K562 (cell line): ENCODE results near the gene HOXA9. TPM values are rescaled to one million over a fixed set of nuclear protein-coding genes. Genes with fewer than 3 reads are reported as not detected.

Experiments
- ATAC-seq: fragments of 200-7000 bp; cut with Tn5 transposase; 3 replicates; pipeline ENCODE4 v1.9.1; 2020; ENCODE audit warnings: moderate library complexity
- BruUV-seq: library from RNA; stranded (reverse); fragments of 400-500 nt; replicated peaks from 2 replicates; lab custom pipeline; 2021; lab: Mats Ljungman, UMichigan
- CTCF ChIA-PET: fragments of 300-600 bp; formaldehyde crosslinking; extraction: SDS; loops from one replicate; lab custom pipeline; 2021; ENCODE audit warnings: low intra/inter-chr PET ratio; lab: Yijun Ruan, JAX
- POLR2A ChIA-PET: fragments of 300-600, 350-650 bp; sonication (Branson Sonifier 250); formaldehyde crosslinking; extraction: SDS; loops from one replicate; lab custom pipeline; 2021; ENCODE audit warnings: antibody characterized with exemption, inconsistent platforms; lab: Yijun Ruan, JAX
- DNase-seq, 4 experiments: peaks; one replicate each; pipeline versions ENCODE4 v3.0.0 to v3.0.0-alpha.2; 2011 to 2018; ENCODE audit warnings: low spot score in 3 of 4, mixed read lengths in 3 of 4; ENCODE audit errors: extremely low read depth in 1 of 4
- FAIRE-seq: peaks from 2 replicates; lab custom pipeline; 2011; peaks lifted over from hg19 to GRCh38; lab: Jason Lieb, UNC
- H2AFZ ChIP-seq: 2 replicates; pipeline ENCODE4 v1.6.0; 2011; ENCODE audit warnings: low read depth, low read length, control low read depth, inconsistent platforms
- H3K27ac ChIP-seq: fragments of 200-600 bp; 3 replicates; pipeline ENCODE4 v1.8.0; 2011; ENCODE audit warnings: low read depth, mild to moderate bottlenecking, control low read depth, inconsistent platforms, low read length, moderate library complexity, mixed read lengths; ENCODE audit errors: extremely low read depth
- H3K27me3 ChIP-seq, 2 experiments: fragments of 300-600 bp in 1 of 2; 2 replicates in 1 of 2; 3 replicates in 1 of 2; pipeline versions ENCODE4 v1.6.0 to v1.8.0; 2011; ENCODE audit warnings: inconsistent platforms in 2 of 2, low read length in 2 of 2, mild to moderate bottlenecking in 1 of 2, mixed read lengths in 1 of 2, moderate library complexity in 1 of 2; ENCODE audit not compliant: control insufficient read depth in 2 of 2, insufficient read depth in 2 of 2
- H3K36me3 ChIP-seq: fragments of 300-600 bp; 3 replicates; pipeline ENCODE4 v1.8.0; 2011; ENCODE audit warnings: mild to moderate bottlenecking, low read length, inconsistent platforms; ENCODE audit not compliant: control insufficient read depth, insufficient read depth
- H3K4me1 ChIP-seq, 2 experiments: fragments of 200-600 bp in 1 of 2; replicated peaks in 1 of 2; 2 replicates in 1 of 2; 3 replicates in 1 of 2; pipeline versions ENCODE4 v1.5.1 to v1.8.0; 2011; ENCODE audit warnings: inconsistent platforms in 2 of 2, low read length in 2 of 2, mild to moderate bottlenecking in 1 of 2, mixed read lengths in 1 of 2, moderate library complexity in 1 of 2; ENCODE audit not compliant: control insufficient read depth in 2 of 2, insufficient read depth in 2 of 2
- H3K4me2 ChIP-seq: 2 replicates; pipeline ENCODE4 v1.6.1; 2011; ENCODE audit warnings: low read length, control low read depth, inconsistent platforms, mixed read lengths; ENCODE audit not compliant: insufficient read depth
- H3K4me3 ChIP-seq: fragments of 200-600 bp; sonication (generic), shearing (Covaris generic); 2 replicates; pipeline ENCODE4 v1.5.1; 2016; ENCODE audit warnings: control low read depth, inconsistent platforms
- H3K79me2 ChIP-seq: fragments of 200-600 bp; 3 replicates; pipeline ENCODE4 v1.8.0; 2011; ENCODE audit warnings: low read length, inconsistent platforms; ENCODE audit not compliant: control insufficient read depth, insufficient read depth
- H3K9ac ChIP-seq, 2 experiments: 2 replicates each; pipeline versions ENCODE4 v1.6.0 to v1.6.1; 2011; ENCODE audit warnings: low read depth in 2 of 2, low read length in 2 of 2, control low read depth in 1 of 2, inconsistent platforms in 1 of 2, mild to moderate bottlenecking in 1 of 2, mixed read lengths in 1 of 2; ENCODE audit not compliant: insufficient read depth in 1 of 2
- H3K9me1 ChIP-seq: one replicate; pipeline ENCODE4 v1.6.0; 2011; ENCODE audit warnings: inconsistent platforms, mild to moderate bottlenecking, low read length, moderate library complexity; ENCODE audit not compliant: control insufficient read depth, insufficient read depth
- H3K9me3 ChIP-seq: replicated peaks from 2 replicates; pipeline ENCODE4 v1.5.1; 2011; ENCODE audit warnings: low read depth, low read length, inconsistent platforms; ENCODE audit not compliant: control insufficient read depth, insufficient read depth
- H4K20me1 ChIP-seq: replicated peaks from 2 replicates; pipeline ENCODE4 v1.6.1; 2011; ENCODE audit warnings: low read length, inconsistent platforms, mixed read lengths; ENCODE audit not compliant: control insufficient read depth, insufficient read depth
- CCAR2 ChIP-seq: fragments of 200-400 bp; formaldehyde crosslinking; IDR thresholded peaks from 2 replicates; pipeline ENCODE4 v1.6.1; 2017; ENCODE audit warnings: mild to moderate bottlenecking, low read depth, low read length
- E2F5 ChIP-seq: sonication (generic); formaldehyde crosslinking; IDR thresholded peaks from 2 replicates; pipeline ENCODE4 v1.8.0; 2022; ENCODE audit warnings: mild to moderate bottlenecking, missing genetic modification reagents
- ELK3 ChIP-seq: fragments of 450-650 bp; formaldehyde crosslinking; IDR thresholded peaks from 2 replicates; pipeline ENCODE4 v1.4.0; 2020; ENCODE audit warnings: mild to moderate bottlenecking
- RFX5 ChIP-seq: IDR thresholded peaks from 2 replicates; pipeline ENCODE4 v1.6.1; 2011; ENCODE audit warnings: low read depth, mild to moderate bottlenecking, improper control_type of control experiment, low read length
- SIN3B ChIP-seq: fragments of 450-650 bp; IDR thresholded peaks from 2 replicates; pipeline ENCODE4 v1.6.1; 2017; ENCODE audit warnings: low read depth, mild to moderate bottlenecking, moderate library complexity
- THRAP3 ChIP-seq: fragments of 450-650 bp; IDR thresholded peaks from 2 replicates; pipeline ENCODE4 v1.6.1; 2016; ENCODE audit warnings: mild to moderate bottlenecking, inconsistent platforms, borderline replicate concordance
- U2AF2 ChIP-seq: fragments of 200-400 bp; formaldehyde crosslinking; optimal IDR thresholded peaks from 2 replicates; pipeline ENCODE3; 2017; ENCODE audit warnings: low read depth, mild to moderate bottlenecking, low read length
- ZBTB12 ChIP-seq: fragments of 250-450 bp; sonication (Bioruptor Pico); IDR thresholded peaks from 2 replicates; pipeline ENCODE4 v1.4.0; 2020
- ZNF316 ChIP-seq: fragments of 450-650 bp; IDR thresholded peaks from 2 replicates; pipeline ENCODE4 v1.6.1; 2016
- ZNF324 ChIP-seq: fragments of 250-450 bp; sonication (Bioruptor Pico); IDR thresholded peaks from 2 replicates; pipeline ENCODE4 v1.4.0; 2020; ENCODE audit warnings: mild to moderate bottlenecking
- ZNF766 ChIP-seq: fragments of 200-800 bp; sonication (Bioruptor generic); conservative IDR thresholded peaks from 2 replicates; pipeline ENCODE4 v1.6.1; 2016; ENCODE audit warnings: missing genetic modification characterization, missing compliant biosample characterization
- WGBS: fragments of 100-300 bp; shearing (Covaris generic); methylation state at CpG from one replicate; pipeline ENCODE4 v1.1.6; 2016; ENCODE audit warnings: low coverage, mixed read lengths; ENCODE audit not compliant: insufficient coverage; ENCODE audit errors: missing lambda C conversion rate; 5-methylcytosine and 5-hydroxymethylcytosine counted together
- in situ Hi-C: fragments of 300-500 bp; cut with MboI; formaldehyde crosslinking; loops from 4 replicates; pipeline ENCODE4 v1.15.0; 2018; ENCODE audit warnings: inconsistent platforms, mixed read lengths
- intact Hi-C: fragments of 100-400 bp; cut with micrococcal nuclease; formaldehyde crosslinking; loops from 2 replicates; pipeline ENCODE4 v1.14.2; 2022
- polyA plus RNA-seq, 8 experiments: library from polyadenylated mRNA; depleted of rRNA in 4 of 8; stranded (reverse) in 5 of 8; unstranded in 3 of 8; fragments of >200 nt; fragmentation: Nextera tagmentation in 2 of 8; fragmentation: Illumina TruSeq in 1 of 8; extraction: Ambion mirVana in 2 of 8; extraction: Trizol in 1 of 8; gene quantifications; 2 replicates each; pipeline versions ENCODE4 v1.2.1 to v1.2.3, GENCODE V29; 2011 to 2014; ENCODE audit warnings: inconsistent platforms in 1 of 8, missing spikeins in 1 of 8
- total RNA-seq, 7 experiments: library from RNA; depleted of rRNA in 6 of 7; stranded (reverse); fragments of >200 nt in 6 of 7; fragmentation: Illumina TruSeq in 2 of 7; extraction: Trizol in 2 of 7; gene quantifications; 2 replicates each; pipeline versions ENCODE4 v1.2.1 to v1.2.3, GENCODE V29; 2011 to 2021; ENCODE audit warnings: low replicate concordance in 1 of 7

Gene HOXA9
- total and polyA plus RNA-seq, 9 of the 15 experiments (the other 6 are each of a cell fraction or from before 2014, with no cell fraction given), result not detected

GRCh38 chr7:27155816-27156507 lies 9.4 kb downstream of the HOXA9 start:
- no peaks in the 10 kb centered on the region for H3K9me3 ChIP-seq
- DNase-seq (no peak), FAIRE-seq (no peak), ATAC-seq (no peak)
- 57% methylated on average over 58 of the region's 63 CpGs for WGBS
- no peak overlapping the region for H3K4me3 ChIP-seq
- H3K9me1 ChIP-seq, result no peaks in the 10 kb centered on the region
- H3K4me2 ChIP-seq, result no peak overlapping the region
- H3K4me1 ChIP-seq, result peaks cover 0 to 17% of the 10 kb centered on the region in 2 experiments; a peak in 2 of 5 replicates
- H3K27me3 ChIP-seq, result peaks cover 26 to 89% of the 10 kb centered on the region in 2 experiments; a peak in 4 of 5 replicates
- no peaks in the 10 kb centered on the region for H3K36me3 ChIP-seq
- intact Hi-C loops, result no loop called here
- no peaks in the 10 kb centered on the region for H4K20me1 ChIP-seq
- in situ Hi-C loops, result loop anchor here (25.0 kb wide), 3 partner anchors 644 to 1269 kb away; no protein-coding TSS in a partner anchor
- ChIA-PET POLR2A (interaction anchor here (0.6 kb wide), 1 partner anchor 918 kb away, joined by 4 read pairs; no protein-coding TSS in a partner anchor), CTCF (interaction anchor here (0.6 kb wide), 1 partner anchor 461 kb away, joined by 3 read pairs; no protein-coding TSS in a partner anchor)
- TF ChIP-seq ZNF766 (CRISPR knock-in tag), result no peak
- no peak for TF ChIP-seq CCAR2
- TF ChIP-seq E2F5 (CRISPR knock-in tag), result no peak
- TF ChIP-seq ELK3 (CRISPR knock-in tag), result no peak
- no peak for TF ChIP-seq SIN3B
- no peak for TF ChIP-seq U2AF2
- TF ChIP-seq RFX5, result no peak
- no peak for TF ChIP-seq ZBTB12
- TF ChIP-seq ZNF324, result no peak
- TF ChIP-seq ZNF316, result no peak
- no peak for TF ChIP-seq THRAP3
- no TSS peak for BruUV-seq
- H2AFZ ChIP-seq, result no peak overlapping the region
- H3K9ac ChIP-seq, result no peak overlapping the region
- H3K79me2 ChIP-seq, result no peaks in the 10 kb centered on the region
- no peak overlapping the region for H3K27ac ChIP-seq
